ENCODE results near the gene HMGB3.

The HMGB3 gene

GRCh38 chrX:151019856-151020255 is 36.7 kb downstream of the HMGB3 start:
- no peak for DNase-seq (ENCODE audit: low spot score)
- H3K18ac ChIP-seq (ENCODE audit: low read length) = no peak overlapping the region
- H4K91ac ChIP-seq (ENCODE audit: low read depth, low read length, poor library complexity) = no peak overlapping the region
- peaks cover 0 to 2% of the 10 kb centered on the region in 2 donors for H3K9me3 ChIP-seq (replicated peaks in 1 of 2; ENCODE audit: control insufficient read depth in 2 of 2, insufficient read depth in 1 of 2, low read depth in 1 of 2, low read length in 2 of 2)
- H3K27me3 ChIP-seq (ENCODE audit: control insufficient read depth in 3 of 3, insufficient read depth in 3 of 3, low read depth in 1 of 3, low read length in 3 of 3) = no peaks in the 10 kb centered on the region
- H3K4ac ChIP-seq (ENCODE audit: low read length) = no peak overlapping the region
- H3K27ac ChIP-seq (replicated peaks; ENCODE audit: low read length) = no peak overlapping the region
- no peak overlapping the region for H3K23ac ChIP-seq (ENCODE audit: low read depth, low read length, poor library complexity)
- no peak overlapping the region for H3K9ac ChIP-seq (ENCODE audit: low read depth, low read length, poor library complexity)
- H2BK5ac ChIP-seq (ENCODE audit: low read length) = no peak overlapping the region
- no peak overlapping the region for H2AK5ac ChIP-seq (ENCODE audit: low read depth, low read length)
- H3K36me3 ChIP-seq (replicated peaks in 1 of 2; ENCODE audit: control insufficient read depth in 2 of 2, insufficient read depth in 2 of 2, low read length in 2 of 2) = no peaks in the 10 kb centered on the region
- no peak overlapping the region for H2BK12ac ChIP-seq (ENCODE audit: low read length)
- H3K4me3 ChIP-seq (ENCODE audit: low read length in 2 of 2) = no peak overlapping the region
- H2BK15ac ChIP-seq (ENCODE audit: low read length) = no peak overlapping the region
- no peaks in the 10 kb centered on the region for H3K79me1 ChIP-seq (ENCODE audit: low read depth, low read length)
- no peak overlapping the region for H2AFZ ChIP-seq (ENCODE audit: low read length)
- no peak overlapping the region for H3K14ac ChIP-seq (ENCODE audit: low read length)
- H4K8ac ChIP-seq (ENCODE audit: low read depth, low read length) = no peak overlapping the region
- no CpG with 5 or more reads among the region's 2 CpGs for WGBS, 2 donors (ENCODE audit: extremely low coverage in 2 of 2, insufficient read length in 2 of 2, insufficient replicate concordance in 1 of 2)
- H2BK120ac ChIP-seq (ENCODE audit: low read depth, low read length) = no peak overlapping the region
- H3K4me2 ChIP-seq (ENCODE audit: insufficient read depth, low read length, poor library complexity, severe bottlenecking) = no peak overlapping the region
- H3K4me1 ChIP-seq (ENCODE audit: control insufficient read depth in 2 of 2, insufficient read depth in 1 of 2, low read depth in 1 of 2, low read length in 2 of 2) = no peaks in the 10 kb centered on the region

DNA sequence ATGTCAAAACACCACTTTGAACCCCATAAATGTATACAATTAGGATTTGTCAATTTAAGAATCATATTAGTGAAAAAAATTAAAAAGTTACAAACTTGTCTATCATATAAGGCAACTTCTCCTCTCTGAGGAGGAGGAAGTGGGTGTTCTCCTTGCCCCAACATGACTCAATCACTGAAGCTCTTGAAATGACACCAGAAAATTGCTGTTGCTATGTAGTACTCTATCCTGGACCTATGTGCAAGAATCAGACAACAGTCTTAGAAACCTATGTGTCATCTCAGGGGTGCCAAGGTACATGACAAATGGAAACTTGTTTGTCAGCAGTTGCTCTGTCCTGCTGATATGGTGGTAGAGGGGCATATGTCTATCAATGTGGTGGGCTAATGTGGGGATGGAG is 47.7 kb downstream of the HMGB3 start:
- H3K23ac ChIP-seq (ENCODE audit: low read depth, low read length, poor library complexity) = no peak overlapping the region
- DNase-seq (ENCODE audit: low spot score) = no peak
- no peaks in the 10 kb centered on the region for H3K79me1 ChIP-seq (ENCODE audit: low read depth, low read length)
- H2AK5ac ChIP-seq (ENCODE audit: low read depth, low read length) = no peak overlapping the region
- no peak overlapping the region for H2BK120ac ChIP-seq (ENCODE audit: low read depth, low read length)
- no peak overlapping the region for H4K91ac ChIP-seq (ENCODE audit: low read depth, low read length, poor library complexity)
- H2AFZ ChIP-seq (ENCODE audit: low read length) = no peak overlapping the region
- H3K9ac ChIP-seq (ENCODE audit: low read depth, low read length, poor library complexity) = no peak overlapping the region
- H3K9me3 ChIP-seq (replicated peaks in 1 of 2; ENCODE audit: control insufficient read depth in 2 of 2, insufficient read depth in 1 of 2, low read depth in 1 of 2, low read length in 2 of 2) = no peaks in the 10 kb centered on the region
- no peak overlapping the region for H3K14ac ChIP-seq (ENCODE audit: low read length)
- no peak overlapping the region for H3K4ac ChIP-seq (ENCODE audit: low read length)
- no peak overlapping the region for H3K27ac ChIP-seq (replicated peaks; ENCODE audit: low read length)
- no peak overlapping the region for H3K4me2 ChIP-seq (ENCODE audit: insufficient read depth, low read length, poor library complexity, severe bottlenecking)
- H3K4me1 ChIP-seq (ENCODE audit: control insufficient read depth in 2 of 2, insufficient read depth in 1 of 2, low read depth in 1 of 2, low read length in 2 of 2) = no peaks in the 10 kb centered on the region
- no peak overlapping the region for H3K4me3 ChIP-seq (ENCODE audit: low read length in 2 of 2)
- peaks cover 0 to 6% (median 0%) of the 10 kb centered on the region in 3 experiments for H3K27me3 ChIP-seq (ENCODE audit: control insufficient read depth in 3 of 3, insufficient read depth in 3 of 3, low read depth in 1 of 3, low read length in 3 of 3)
- no peak overlapping the region for H2BK12ac ChIP-seq (ENCODE audit: low read length)
- no peak overlapping the region for H3K18ac ChIP-seq (ENCODE audit: low read length)
- no peak overlapping the region for H2BK15ac ChIP-seq (ENCODE audit: low read length)
- no peak overlapping the region for H4K8ac ChIP-seq (ENCODE audit: low read depth, low read length)
- H2BK5ac ChIP-seq (ENCODE audit: low read length) = no peak overlapping the region
- H3K36me3 ChIP-seq (replicated peaks in 1 of 2; ENCODE audit: control insufficient read depth in 2 of 2, insufficient read depth in 2 of 2, low read length in 2 of 2) = no peaks in the 10 kb centered on the region

GRCh38 chrX:151031391-151031975 is 48.3 kb downstream of the HMGB3 start:
- Histone ChIP-seq H4K91ac (ENCODE audit: low read depth, low read length, poor library complexity) (no peak overlapping the region), H2BK120ac (ENCODE audit: low read depth, low read length) (no peak overlapping the region), H2BK5ac (ENCODE audit: low read length) (no peak overlapping the region), H3K4me1 (ENCODE audit: control insufficient read depth in 2 of 2, insufficient read depth in 1 of 2, low read depth in 1 of 2, low read length in 2 of 2) (no peaks in the 10 kb centered on the region), H2BK15ac (ENCODE audit: low read length) (no peak overlapping the region), H3K36me3 (replicated peaks in 1 of 2; ENCODE audit: control insufficient read depth in 2 of 2, insufficient read depth in 2 of 2, low read length in 2 of 2) (no peaks in the 10 kb centered on the region), H3K4ac (ENCODE audit: low read length) (no peak overlapping the region), H3K14ac (ENCODE audit: low read length) (no peak overlapping the region), H3K27ac (replicated peaks; ENCODE audit: low read length) (no peak overlapping the region), H3K9ac (ENCODE audit: low read depth, low read length, poor library complexity) (no peak overlapping the region), H3K4me2 (ENCODE audit: insufficient read depth, low read length, poor library complexity, severe bottlenecking) (no peak overlapping the region), H3K18ac (ENCODE audit: low read length) (no peak overlapping the region), H3K4me3 (ENCODE audit: low read length in 2 of 2) (no peak overlapping the region), H3K27me3 (ENCODE audit: control insufficient read depth in 3 of 3, insufficient read depth in 3 of 3, low read depth in 1 of 3, low read length in 3 of 3) (peaks cover 0 to 6% (median 0%) of the 10 kb centered on the region in 3 experiments), H3K23ac (ENCODE audit: low read depth, low read length, poor library complexity) (no peak overlapping the region), H4K8ac (ENCODE audit: low read depth, low read length) (no peak overlapping the region), H2AFZ (ENCODE audit: low read length) (no peak overlapping the region), H3K79me1 (ENCODE audit: low read depth, low read length) (no peaks in the 10 kb centered on the region), H2AK5ac (ENCODE audit: low read depth, low read length) (no peak overlapping the region), H3K9me3 (replicated peaks in 1 of 2; ENCODE audit: control insufficient read depth in 2 of 2, insufficient read depth in 1 of 2, low read depth in 1 of 2, low read length in 2 of 2) (no peaks in the 10 kb centered on the region), H2BK12ac (ENCODE audit: low read length) (no peak overlapping the region)
- DNase-seq (ENCODE audit: low spot score) = no peak
- WGBS, 2 donors (ENCODE audit: extremely low coverage in 2 of 2, insufficient read length in 2 of 2, insufficient replicate concordance in 1 of 2) = no CpG with 5 or more reads among the region's 7 CpGs

DNA sequence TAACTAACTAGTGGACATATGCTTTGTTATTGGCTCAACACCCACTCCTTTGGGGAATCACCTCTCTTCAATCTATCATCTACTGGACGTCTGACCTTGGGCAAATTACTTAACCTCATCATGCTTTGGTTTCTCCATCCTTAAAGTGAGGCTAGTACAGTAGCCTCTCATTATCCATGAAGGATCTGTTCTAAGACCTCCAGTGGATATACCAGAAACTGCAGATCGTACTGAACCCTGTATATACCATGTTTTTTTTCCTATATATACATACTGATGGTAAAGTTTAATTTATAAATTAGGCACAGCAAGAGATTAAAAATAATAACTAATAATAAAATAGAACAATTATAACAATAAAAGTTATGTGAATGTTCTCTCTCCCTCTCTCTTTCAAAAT is 56.2 kb downstream of the HMGB3 start:
- no peak overlapping the region for H3K27ac ChIP-seq (replicated peaks; ENCODE audit: low read length)
- no peak overlapping the region for H2BK120ac ChIP-seq (ENCODE audit: low read depth, low read length)
- no peaks in the 10 kb centered on the region for H3K9me3 ChIP-seq (replicated peaks in 1 of 2; ENCODE audit: control insufficient read depth in 2 of 2, insufficient read depth in 1 of 2, low read depth in 1 of 2, low read length in 2 of 2)
- no CpG with 5 or more reads among the region's 2 CpGs for WGBS, 2 donors (ENCODE audit: extremely low coverage in 2 of 2, insufficient read length in 2 of 2, insufficient replicate concordance in 1 of 2)
- H3K36me3 ChIP-seq (replicated peaks in 1 of 2; ENCODE audit: control insufficient read depth in 2 of 2, insufficient read depth in 2 of 2, low read length in 2 of 2) = no peaks in the 10 kb centered on the region
- H3K9ac ChIP-seq (ENCODE audit: low read depth, low read length, poor library complexity) = no peak overlapping the region
- no peak overlapping the region for H2BK12ac ChIP-seq (ENCODE audit: low read length)
- no peak overlapping the region for H2AFZ ChIP-seq (ENCODE audit: low read length)
- H3K4me1 ChIP-seq (ENCODE audit: control insufficient read depth in 2 of 2, insufficient read depth in 1 of 2, low read depth in 1 of 2, low read length in 2 of 2) = no peaks in the 10 kb centered on the region
- H3K4me3 ChIP-seq (ENCODE audit: low read length in 2 of 2) = no peak overlapping the region
- no peak overlapping the region for H3K4me2 ChIP-seq (ENCODE audit: insufficient read depth, low read length, poor library complexity, severe bottlenecking)
- no peak overlapping the region for H3K14ac ChIP-seq (ENCODE audit: low read length)
- H3K27me3 ChIP-seq (ENCODE audit: control insufficient read depth in 3 of 3, insufficient read depth in 3 of 3, low read depth in 1 of 3, low read length in 3 of 3) = peaks cover 0 to under 1% (median 0%) of the 10 kb centered on the region in 3 experiments
- no peak overlapping the region for H2BK5ac ChIP-seq (ENCODE audit: low read length)
- H2AK5ac ChIP-seq (ENCODE audit: low read depth, low read length) = no peak overlapping the region
- H4K8ac ChIP-seq (ENCODE audit: low read depth, low read length) = no peak overlapping the region
- no peak overlapping the region for H3K18ac ChIP-seq (ENCODE audit: low read length)
- DNase-seq (ENCODE audit: low spot score) = no peak
- H3K23ac ChIP-seq (ENCODE audit: low read depth, low read length, poor library complexity) = no peak overlapping the region
- H4K91ac ChIP-seq (ENCODE audit: low read depth, low read length, poor library complexity) = no peak overlapping the region
- H3K79me1 ChIP-seq (ENCODE audit: low read depth, low read length) = no peaks in the 10 kb centered on the region
- H2BK15ac ChIP-seq (ENCODE audit: low read length) = no peak overlapping the region
- no peak overlapping the region for H3K4ac ChIP-seq (ENCODE audit: low read length)

All from neuronal stem cell (in vitro differentiated cells).